Fibroblast of the conjunctiva (primary cell): ENCODE results near the gene KIRREL2.
"Not testable (repeated sequence)": the region's sequence is repeated elsewhere in the genome, so short reads cannot be mapped to it uniquely, and the experiment has no call there.

ENCODE experiments used
- DNase-seq: peaks from one replicate; pipeline ENCODE4 v3.0.0-alpha.2; 2010; ENCODE audit warnings: low read depth

Gene KIRREL2

DNA sequence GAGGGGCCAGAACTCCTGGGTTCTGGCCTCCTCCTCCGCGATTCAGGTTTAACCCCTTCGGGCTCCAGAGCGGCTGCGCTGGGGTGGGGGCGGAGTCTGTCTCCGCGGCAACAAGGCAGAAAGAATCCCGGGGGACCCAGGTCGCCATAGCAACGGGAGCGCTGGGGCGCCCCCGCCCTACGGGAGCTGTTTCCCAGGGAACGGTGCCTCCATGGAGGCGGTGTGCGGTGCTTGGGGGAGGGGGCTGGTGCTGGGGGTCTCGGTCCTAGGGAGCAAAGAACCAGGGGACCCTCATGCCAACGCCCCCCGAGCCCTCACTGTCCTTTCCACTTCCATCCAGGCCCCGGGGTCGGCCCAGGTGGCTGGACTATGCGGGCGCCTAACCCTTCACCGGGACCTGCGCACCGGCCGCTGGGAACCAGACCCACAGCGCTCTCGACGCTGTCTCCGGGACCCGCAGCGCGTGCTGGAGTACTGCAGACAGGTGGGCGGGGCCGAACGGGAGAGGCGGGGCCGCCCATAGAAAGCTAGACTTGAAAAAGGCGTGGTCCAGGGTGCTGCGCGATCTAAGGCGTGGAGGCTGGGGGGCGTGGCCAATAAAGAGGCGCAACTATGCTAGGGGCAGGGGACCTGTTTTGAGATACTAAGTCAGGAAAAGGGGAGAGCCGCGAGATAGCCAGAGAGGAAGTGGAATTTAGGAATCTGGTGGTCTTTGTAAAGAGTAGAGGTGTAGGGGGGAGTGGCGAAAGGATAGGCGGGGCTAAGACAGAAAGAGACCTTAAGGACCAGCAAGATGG lies 12.8 kb downstream of the KIRREL2 start:
- DNase-seq, result peak; percentile 22

DNA sequence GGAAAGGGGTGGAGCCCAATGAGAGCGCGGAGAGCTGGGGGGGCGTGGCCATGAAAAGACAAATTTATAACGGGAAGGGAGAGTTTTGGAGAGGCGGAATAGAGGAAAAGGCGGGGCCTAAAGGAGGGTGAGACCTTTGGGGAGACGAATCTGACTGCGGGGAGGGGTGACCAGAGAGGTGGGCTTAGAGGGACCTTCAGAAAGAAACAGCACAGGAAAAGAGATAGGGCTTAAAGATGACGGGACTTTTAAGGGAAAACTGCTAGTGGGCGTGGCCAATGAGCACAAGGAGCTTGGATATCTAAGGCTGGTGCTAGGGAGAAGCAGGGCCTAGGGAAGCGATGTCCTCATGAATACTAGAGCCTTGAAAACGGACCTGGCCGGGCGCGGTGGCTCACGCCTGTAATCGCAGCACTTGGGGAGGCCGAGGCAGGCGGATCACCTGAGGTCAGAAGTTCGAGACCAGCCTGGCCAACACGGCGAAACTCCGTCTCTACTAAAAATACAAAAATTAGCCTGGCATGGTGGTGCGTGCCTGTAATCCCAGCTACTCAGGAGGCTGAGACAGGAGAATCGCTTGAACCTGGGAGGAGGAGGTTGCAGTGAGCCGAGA lies 13.5 kb downstream of the KIRREL2 start:
- not testable (repeated sequence) for DNase-seq

DNA sequence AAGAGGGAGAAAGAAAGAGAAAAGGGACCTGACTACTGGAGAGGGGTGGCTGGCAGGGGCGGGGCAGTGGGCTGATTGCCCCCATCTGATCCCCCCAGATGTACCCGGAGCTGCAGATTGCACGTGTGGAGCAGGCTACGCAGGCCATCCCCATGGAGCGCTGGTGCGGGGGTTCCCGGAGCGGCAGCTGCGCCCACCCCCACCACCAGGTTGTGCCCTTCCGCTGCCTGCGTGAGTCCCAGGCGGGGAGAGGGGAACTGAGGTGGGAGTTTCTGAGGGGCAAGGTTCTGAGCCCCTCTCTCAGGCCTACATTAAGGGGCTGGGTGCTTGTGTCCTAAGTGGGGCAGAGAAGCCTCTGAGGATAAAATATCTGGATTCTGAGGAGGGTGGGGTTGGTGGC lies 14.1 kb downstream of the KIRREL2 start:
- no peak for DNase-seq

DNA sequence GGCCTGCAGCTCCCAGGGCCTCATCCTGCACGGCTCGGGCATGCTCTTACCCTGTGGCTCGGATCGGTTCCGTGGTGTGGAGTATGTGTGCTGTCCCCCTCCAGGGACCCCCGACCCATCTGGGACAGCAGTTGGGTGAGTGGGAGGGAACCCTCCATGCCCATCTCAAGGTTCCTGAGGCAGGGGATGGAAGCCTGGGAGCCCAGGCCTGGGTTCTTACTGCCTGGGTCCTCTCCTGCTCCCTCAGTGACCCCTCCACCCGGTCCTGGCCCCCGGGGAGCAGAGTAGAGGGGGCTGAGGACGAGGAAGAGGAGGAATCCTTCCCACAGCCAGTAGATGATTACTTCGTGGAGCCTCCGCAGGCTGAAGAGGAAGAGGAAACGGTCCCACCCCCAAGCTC lies 14.9 kb downstream of the KIRREL2 start:
- no peak for DNase-seq

DNA sequence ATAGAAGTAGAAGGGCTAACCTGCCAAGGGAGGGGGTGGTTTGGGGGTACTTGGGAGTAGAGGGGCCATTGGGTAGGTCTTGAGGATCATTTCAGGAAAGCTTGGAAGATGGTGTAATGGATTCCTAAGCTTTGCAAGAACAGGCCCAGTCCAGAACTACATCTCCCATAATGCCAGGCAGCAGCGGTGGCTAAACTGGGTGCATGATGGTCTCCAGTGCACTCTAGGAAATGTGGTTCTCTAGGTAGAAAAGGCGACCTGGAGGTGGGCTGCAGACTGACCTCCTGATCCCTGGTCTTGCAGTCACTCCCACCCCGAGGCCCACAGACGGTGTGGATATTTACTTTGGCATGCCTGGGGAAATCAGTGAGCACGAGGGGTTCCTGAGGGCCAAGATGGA lies 15.5 kb downstream of the KIRREL2 start:
- no peak for DNase-seq

DNA sequence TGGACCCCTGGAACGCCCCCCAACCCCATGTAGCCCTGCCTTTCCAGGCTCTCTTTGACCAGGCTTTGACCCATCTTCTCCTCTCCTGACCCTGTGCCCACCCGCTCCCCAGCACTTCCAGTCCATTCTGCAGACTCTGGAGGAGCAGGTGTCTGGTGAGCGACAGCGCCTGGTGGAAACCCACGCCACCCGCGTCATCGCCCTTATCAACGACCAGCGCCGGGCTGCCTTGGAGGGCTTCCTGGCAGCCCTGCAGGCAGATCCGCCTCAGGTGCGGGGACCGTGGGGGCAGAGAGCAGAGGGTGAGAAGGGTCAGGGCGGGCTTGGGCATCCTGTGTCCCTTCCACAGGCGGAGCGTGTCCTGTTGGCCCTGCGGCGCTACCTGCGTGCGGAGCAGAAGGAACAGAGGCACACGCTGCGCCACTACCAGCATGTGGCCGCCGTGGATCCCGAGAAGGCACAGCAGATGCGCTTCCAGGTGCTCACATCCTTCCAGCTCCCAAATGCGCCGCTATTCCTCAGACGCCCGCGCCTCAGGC lies 17.8 kb downstream of the KIRREL2 start:
- no peak for DNase-seq

DNA sequence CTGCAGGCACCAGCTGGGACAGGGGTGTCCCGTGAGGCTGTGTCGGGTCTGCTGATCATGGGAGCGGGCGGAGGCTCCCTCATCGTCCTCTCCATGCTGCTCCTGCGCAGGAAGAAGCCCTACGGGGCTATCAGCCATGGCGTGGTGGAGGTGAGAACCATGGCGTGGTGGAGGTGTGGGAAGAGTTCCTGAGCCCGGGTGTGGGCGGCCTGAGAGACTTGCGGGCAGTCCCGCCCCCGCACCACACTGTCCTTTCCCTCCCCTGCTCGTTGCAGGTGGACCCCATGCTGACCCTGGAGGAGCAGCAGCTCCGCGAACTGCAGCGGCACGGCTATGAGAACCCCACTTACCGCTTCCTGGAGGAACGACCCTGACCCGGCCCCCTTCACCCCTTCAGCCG lies 22.4 kb downstream of the KIRREL2 start:
- DNase-seq, result no peak

DNA sequence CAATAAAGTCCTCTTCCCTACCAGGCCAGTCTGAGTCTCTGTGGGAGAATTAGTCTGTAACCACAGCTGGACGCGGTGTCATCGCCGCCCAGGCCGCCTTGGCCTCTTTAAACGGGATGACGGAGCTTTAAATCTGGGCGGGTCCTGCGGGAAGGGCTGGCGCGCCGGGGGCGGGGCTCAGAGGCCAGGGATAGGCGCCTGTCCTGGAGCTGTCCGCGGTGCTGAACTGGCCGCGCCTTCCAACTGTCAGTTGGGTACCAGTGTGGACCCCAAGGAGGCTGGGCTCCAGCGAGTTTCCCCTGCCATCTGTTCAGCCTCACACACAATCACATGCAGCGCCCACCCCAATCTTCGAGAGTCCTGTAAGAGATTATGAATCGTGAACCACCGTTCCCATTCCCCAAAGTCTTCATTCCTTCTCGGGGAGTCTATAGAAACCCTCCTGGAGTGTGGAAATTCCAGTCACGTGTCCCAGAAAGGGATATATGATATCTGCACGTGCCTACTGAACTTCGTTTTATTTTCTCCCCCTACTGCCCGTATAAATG lies 23.1 kb downstream of the KIRREL2 start:
- DNase-seq, result peak; percentile 58

DNA sequence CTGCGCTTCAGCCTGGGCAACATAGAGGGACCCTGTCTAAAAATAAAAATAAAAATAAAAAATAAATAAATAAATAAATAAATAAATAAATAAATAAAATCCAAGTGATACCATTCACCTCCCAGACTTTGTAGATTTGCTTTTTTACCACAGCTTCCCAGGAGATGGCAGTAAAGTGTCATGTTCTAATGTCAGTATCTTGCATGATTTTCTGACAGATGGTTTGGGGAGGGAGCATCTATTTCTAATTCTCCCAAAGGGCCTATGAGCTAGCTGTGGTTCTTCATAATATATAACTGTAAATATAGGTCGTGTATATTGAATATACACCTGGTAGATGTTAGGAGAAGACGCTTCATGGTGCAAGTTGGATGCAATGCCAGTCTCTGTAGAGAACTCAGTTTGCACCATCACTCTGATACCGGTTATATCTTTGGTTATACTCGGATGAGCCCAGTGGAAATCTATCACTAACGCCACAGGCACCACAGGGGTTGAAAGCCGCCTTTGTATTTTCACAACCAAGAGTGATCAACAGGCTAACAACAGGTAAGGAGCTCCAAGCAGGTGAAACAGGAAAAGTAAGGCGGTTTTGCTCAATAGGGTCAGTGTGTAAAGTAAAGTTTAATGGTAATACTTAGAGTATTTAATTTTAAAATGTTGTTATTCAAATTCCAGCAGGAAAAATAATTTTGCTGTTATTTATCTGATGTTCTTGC lies 25.6 kb downstream of the KIRREL2 start:
- DNase-seq, result peak; percentile 64

DNA sequence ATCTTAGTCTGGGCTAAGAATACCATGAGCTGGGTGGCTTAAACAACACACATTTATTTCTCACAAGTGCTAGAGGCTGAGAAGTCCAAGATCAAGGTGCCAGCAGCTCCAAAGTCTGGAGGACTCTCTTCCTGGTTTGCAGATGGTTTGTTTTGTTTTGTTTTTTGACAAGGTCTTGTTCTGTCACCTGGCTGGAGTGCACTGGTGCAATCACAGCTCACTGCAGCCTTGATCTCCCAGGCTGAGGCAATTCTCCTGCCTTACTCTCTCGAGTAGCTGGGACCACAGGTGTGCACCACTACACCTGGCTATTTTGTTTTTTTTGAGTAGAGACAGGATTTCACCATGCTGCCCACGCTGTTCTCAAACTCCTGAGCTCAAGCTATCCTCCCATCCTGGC lies 27.2 kb downstream of the KIRREL2 start:
- DNase-seq, result no peak

DNA sequence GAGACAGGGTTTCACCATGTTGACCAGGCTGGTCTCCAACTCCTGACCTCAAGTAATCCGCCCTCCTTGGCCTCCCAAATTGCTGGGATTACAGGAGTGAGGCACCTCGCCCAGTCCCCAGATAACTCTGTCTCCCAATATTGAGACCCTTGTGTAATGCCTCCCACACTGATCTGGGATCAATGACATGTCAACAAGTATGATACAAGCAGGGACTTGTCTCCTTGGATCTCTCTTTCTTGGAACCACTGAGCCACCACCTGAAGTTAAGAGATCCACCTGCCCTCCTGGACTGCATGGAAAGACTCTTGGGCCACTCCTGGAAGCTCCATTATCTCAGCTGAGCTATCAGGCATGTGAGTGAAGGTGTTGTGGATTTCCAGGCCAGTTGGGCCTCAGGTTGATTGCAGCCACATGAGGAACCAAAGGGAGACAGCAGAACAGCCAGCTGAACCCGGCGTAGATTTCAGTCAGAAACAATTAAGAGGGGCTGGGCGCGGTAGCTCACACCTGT lies 28.6 kb downstream of the KIRREL2 start:
- DNase-seq, result no peak

DNA sequence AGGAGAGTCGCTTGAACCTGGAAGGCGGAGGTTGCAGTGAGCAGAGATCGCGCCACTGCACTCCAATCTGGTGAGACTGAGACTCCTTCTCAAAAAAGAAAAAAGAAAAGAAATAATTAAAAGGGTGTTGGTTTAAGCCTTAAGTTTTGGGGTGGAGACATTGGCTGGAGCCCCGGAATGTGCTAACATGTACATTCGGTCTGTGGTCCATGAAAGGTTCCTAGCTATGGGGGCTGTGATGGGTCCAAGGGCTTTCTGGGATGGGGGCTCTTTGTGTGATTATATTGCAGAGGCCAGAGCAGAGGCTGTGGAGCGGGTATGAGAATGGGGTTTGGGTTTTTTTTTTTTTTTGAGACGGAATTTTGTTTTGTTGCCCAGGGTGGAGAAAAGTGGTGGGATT lies 29.2 kb downstream of the KIRREL2 start:
- DNase-seq, result no peak

DNA sequence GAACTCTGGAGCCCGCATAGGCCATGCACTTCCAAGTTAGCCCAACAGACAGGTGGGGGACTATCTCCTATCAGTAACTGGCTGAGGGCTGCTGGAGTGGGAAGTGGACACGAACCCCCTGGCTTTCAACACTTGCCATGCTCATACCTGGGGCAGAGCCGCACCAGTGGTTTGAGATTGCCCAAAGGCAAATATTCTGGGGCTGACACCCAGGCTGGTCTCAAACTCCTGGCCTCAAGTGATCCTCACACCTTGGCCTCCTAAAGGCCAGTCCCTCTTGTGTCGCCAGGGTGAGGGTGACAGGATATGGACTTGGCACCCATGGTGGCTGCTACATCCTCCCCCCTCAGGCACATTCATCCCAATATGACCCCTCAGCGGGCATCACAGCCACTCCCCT lies 30.5 kb downstream of the KIRREL2 start:
- no peak for DNase-seq

DNA sequence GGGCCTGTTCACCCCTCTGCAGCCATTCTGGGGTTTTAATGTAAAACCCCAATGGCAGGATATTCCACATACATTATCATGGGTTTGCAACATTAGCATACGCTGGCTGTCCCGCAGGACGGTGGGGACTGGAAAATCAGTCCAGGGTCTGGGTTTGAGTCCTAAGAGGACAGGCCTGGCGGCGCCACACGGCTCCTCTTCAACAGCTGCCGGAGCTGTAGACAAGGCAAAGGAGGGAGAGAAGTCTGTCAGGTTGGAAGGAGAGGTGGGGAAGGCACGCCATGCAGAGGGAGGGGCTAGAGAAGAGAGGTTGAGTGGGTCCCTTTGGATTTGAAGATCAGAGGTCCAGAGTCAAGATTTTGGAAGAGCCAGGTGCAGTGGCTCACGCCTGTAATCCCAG lies 31.7 kb downstream of the KIRREL2 start:
- DNase-seq, result no peak

DNA sequence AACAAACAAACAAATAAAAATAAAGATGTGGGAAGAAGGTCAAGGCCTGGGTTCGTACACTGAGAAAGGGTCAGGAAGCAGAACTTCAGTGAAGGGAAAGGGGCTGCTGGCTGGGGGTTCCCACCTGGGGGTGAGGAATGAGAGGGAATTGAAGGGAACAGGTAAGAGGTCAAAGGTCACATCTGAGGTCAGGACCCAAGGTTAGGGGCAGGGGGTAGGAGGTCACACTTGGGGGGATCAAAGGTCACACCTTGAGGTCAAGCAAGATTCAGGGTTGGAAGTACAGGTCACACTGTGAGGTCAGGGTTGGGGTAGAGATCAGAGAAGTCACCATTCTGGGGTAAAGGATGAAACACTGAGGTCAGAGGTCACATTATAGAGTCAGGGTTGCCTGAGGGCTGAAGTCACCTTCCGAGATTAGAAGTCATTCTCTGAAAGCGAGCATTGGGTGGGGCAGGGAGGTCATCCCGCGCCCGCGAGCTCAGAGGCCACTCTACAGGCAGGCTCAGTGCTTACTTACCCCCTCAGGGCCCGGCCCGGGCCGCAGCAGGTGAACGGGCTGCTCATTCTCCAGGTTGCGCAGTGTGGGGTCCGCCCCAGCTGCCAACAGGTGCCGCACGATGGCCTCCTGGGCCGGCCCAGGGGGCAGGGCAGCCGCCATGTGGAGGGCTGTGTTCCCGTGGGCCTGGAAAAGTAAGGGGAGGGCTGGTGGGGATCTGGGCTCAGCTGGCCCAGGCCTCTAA lies 32.8 kb downstream of the KIRREL2 start:
- DNase-seq, result no peak

DNA sequence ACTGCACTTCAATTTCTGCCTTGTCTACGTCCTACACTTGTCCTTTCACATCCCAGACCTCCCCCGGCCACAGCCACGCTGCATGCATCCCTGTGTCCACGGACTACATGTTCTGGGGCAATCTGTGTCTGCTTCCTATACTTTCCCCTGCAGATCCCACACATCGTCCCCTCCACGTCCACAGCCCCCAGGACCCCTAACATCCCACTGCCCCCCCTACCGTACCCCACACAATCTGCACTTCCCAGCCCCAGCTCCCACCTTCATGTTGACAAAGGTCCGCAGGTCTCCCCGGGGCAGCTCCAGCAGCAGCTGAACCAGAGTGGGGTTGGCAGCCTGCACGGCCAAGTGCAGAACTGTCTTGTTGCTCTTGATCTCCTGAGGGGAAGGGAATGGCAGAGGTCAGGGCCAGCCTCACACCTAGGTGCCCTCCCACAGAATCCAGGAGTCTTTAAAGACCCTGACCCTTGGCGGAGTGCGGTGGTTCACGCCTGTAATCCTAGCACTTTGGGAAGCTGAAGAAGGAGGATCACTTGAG lies 33.5 kb downstream of the KIRREL2 start:
- no peak for DNase-seq

DNA sequence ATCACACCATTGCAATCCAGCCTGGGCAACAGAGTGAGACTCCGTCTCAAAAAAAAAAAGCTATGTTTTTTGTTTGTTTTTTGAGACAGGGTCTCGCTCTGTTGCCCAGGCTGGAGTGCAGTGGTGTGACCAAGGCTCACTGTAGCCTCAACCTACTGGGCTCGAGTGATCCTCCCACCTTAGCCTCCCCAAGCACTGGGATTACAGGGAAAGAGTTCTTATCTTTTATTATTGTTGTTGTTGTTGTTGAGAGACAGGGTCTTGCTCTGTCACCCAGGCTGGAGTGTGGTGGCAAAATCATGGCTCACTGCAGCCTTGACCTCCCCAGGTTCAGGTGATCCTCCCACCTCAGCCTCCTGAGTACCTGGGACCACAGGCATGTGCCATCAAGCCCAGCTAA lies 35.1 kb downstream of the KIRREL2 start:
- not testable (repeated sequence) for DNase-seq

DNA sequence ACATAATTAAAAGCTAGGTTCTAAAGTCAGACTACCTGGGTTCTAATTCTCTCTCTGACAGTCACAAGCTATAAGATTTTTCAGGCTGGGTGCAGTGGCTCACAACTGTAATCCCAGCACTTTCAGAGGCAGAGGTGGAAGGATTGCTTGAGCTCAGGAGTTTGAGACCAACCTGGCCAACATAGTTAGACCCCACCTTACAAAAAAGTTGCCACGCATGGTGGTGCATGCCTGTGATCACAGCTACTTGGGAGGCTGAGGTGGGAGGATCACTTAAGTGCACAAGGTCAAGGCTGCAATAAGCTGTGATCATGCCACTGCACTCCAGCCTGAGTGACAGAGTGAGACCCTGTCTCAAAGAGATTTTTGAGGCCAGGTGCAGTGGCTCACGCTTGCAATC lies 37.6 kb downstream of the KIRREL2 start:
- DNase-seq, result no peak

DNA sequence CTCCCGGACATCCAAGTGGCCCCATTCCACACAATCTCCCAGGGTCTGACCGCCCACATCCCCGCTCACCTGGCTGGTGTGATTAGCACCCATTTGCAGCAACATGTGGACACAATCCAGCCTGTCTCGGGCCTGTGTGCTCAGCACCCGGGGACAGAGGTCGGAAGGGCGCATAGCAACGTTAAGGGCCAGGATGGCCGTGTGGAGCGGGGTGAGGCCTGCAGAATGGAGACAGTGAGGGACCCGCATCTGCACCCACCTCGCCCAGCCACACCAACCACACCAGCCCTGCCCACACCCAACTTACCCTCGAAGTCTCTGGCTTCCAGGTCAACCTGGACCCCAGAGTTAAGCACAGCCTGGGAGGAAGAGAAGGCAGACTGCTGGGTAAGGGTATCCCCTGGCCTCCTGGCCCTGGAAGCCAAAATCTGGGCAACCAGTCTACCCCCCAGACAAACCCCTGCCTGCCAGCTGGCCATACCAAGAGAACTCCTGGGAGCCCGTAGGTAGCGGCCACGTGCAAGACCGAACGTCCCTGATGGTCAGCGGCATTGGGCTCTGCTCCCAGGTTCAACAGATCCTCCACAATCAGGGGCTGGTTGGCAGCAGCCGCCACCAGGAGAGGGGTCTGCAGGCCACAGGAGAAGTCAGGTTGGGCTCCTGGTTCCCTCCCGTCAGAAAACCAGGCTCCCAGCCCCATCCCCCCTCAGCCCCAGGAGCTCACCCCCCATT lies 39.4 kb downstream of the KIRREL2 start:
- DNase-seq, result no peak

DNA sequence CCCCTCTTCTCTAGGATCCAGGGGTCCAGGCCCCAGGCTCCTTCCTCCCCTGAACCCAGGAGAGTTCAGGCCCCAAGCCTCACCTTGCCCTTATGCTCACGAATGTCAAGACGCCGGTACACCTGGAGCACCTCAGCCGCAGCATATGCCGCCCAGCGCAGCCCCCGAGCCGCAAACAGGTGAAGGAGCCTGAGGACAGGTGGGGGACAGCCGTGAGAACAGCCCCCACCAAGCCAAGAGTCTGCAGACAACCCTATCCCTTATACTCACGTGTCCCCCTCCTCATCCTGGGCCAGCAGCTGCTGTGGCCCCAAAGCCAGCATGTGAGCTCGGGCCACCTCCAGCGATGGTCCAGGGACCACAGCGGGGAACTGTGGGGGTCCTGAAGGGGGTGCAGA lies 39.9 kb downstream of the KIRREL2 start:
- no peak for DNase-seq
